A673 (cell line): Measurements from ENCODE around the gene AMZ1.

Experiments
- EZH2 ChIP-seq: fragments of 200-600 bp; sonication (generic); IDR thresholded peaks from 2 replicates; pipeline ENCODE4 v1.6.1; 2017; ENCODE audit warnings: borderline replicate concordance, low read depth, mild to moderate bottlenecking, mixed read lengths, antibody characterized with exemption, low read length; ENCODE audit not compliant: poor library complexity, severe bottlenecking
- TF ChIP-seq, protein P1 (sequence below): fragments of 300-800, 200-600 bp; sonication (generic); conservative IDR thresholded peaks from 2 replicates; pipeline ENCODE4 v1.5.1; 2017; ENCODE audit warnings: low read depth, mild to moderate bottlenecking, antibody characterized with exemption, low read length, moderate library complexity, mixed read lengths

DNA sequence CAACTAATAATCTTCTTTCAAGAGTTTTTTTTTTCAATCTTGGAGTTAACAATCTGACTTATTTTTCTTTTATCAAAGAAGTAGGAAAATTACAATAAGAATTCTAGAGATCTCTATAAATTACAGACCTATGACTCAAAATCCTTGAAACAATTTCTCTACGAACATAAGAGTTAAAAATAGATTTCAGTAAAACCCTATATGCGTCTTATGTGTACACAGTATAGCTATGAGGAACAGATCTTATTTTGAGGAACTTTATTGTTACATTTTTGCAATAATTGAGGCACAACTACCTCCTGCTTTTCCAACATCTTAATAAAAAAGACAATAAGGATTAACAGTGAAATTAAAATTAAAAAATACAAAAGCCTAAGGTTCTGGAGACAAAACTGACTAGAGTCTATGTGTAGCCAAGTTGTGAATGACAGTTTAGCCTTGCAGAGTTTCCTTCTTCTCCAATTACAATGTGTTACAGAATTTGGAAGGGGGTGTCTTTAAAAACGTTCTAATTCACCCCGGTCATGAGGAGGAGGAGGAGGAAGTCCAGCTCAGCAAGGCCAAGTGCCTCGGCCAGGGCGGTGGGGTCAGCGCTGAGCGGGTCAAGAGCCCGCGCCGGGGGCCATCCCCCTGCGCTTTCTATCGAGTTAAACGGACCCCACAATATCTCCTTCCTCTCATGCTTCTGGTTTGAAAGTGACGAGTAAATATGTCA lies 40.5 kb downstream of the AMZ1 start:
- TF ChIP-seq, protein P1, sequence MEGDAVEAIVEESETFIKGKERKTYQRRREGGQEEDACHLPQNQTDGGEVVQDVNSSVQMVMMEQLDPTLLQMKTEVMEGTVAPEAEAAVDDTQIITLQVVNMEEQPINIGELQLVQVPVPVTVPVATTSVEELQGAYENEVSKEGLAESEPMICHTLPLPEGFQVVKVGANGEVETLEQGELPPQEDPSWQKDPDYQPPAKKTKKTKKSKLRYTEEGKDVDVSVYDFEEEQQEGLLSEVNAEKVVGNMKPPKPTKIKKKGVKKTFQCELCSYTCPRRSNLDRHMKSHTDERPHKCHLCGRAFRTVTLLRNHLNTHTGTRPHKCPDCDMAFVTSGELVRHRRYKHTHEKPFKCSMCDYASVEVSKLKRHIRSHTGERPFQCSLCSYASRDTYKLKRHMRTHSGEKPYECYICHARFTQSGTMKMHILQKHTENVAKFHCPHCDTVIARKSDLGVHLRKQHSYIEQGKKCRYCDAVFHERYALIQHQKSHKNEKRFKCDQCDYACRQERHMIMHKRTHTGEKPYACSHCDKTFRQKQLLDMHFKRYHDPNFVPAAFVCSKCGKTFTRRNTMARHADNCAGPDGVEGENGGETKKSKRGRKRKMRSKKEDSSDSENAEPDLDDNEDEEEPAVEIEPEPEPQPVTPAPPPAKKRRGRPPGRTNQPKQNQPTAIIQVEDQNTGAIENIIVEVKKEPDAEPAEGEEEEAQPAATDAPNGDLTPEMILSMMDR: no peak
- TF ChIP-seq EZH2: no peak
